ENCODE results near the gene RASSF7. TPM values are rescaled to one million over a fixed set of nuclear protein-coding genes. Genes with fewer than 3 reads are reported as not detected.
A peak's percentile ranks its signal among the peaks of the same experiment; 100 is the strongest.

The RASSF7 gene
- total and polyA plus RNA-seq, 9 donors: 4.7 to 163 (median 9.4) TPM; not detected in 1

GRCh38 chr11:531919-532526 lies 28.7 kb upstream of the RASSF7 start:
- H3K27me3 ChIP-seq: no peaks in the 10 kb centered on the region
- TF ChIP-seq EP300 (IDR thresholded peaks at IDR 0.05) (no peak), POLR2A (IDR thresholded peaks at IDR 0.05) (no peak), CTCF (IDR thresholded peaks at IDR 0.05) (no peak)
- no peak overlapping the region for H3K4me3 ChIP-seq
- 80 to 87% (median 84%) methylated on average over 18 of the region's 18 CpGs for WGBS, 3 donors
- H3K9me3 ChIP-seq: no peaks in the 10 kb centered on the region
- H3K27ac ChIP-seq: no peak overlapping the region
- no peak for DNase-seq
- peaks cover 4% of the 10 kb centered on the region for H3K4me1 ChIP-seq (ENCODE audit: insufficient read depth)
- no peaks in the 10 kb centered on the region for H3K36me3 ChIP-seq
- intact Hi-C loops (cut with DNase I): loop anchor here in 1 of 4 donors (10.0 kb wide), 1 partner anchor 1863 kb away; no protein-coding TSS in a partner anchor

- no peak for DNase-seq
- TF ChIP-seq CTCF (IDR thresholded peaks at IDR 0.05) (no peak), POLR2A (IDR thresholded peaks at IDR 0.05) (no peak), EP300 (IDR thresholded peaks at IDR 0.05) (no peak)
- no peaks in the 10 kb centered on the region for H3K27me3 ChIP-seq
- H3K36me3 ChIP-seq: no peaks in the 10 kb centered on the region
- H3K4me1 ChIP-seq (ENCODE audit: insufficient read depth): peaks cover 8% of the 10 kb centered on the region
- whole genome bisulfite sequencing, 3 donors: 83 to 92% (median 85%) methylated on average over 21 to 23 of the region's 23 CpGs
- no peak overlapping the region for H3K4me3 ChIP-seq
- H3K9me3 ChIP-seq: no peaks in the 10 kb centered on the region
- intact Hi-C loops (cut with DNase I): loop anchor here in 1 of 4 donors (10.0 kb wide), 1 partner anchor 1862 kb away; no protein-coding TSS in a partner anchor
- no peak overlapping the region for H3K27ac ChIP-seq
Observed at GRCh38 chr11:532527-532985, 28.2 kb upstream of the RASSF7 start.

- intact Hi-C loops (cut with DNase I): loop anchor here in 1 of 4 donors (10.0 kb wide), 1 partner anchor 1862 kb away; no protein-coding TSS in a partner anchor
- TF ChIP-seq CTCF (IDR thresholded peaks at IDR 0.05): no peak
- TF ChIP-seq EP300 (IDR thresholded peaks at IDR 0.05): no peak
- TF ChIP-seq POLR2A (IDR thresholded peaks at IDR 0.05): no peak
- DNase-seq: peak in 1 of 5 donors; percentile 43
- Histone ChIP-seq H3K27me3 (no peaks in the 10 kb centered on the region), H3K4me1 (ENCODE audit: insufficient read depth) (peaks cover 11% of the 10 kb centered on the region), H3K4me3 (no peak overlapping the region), H3K9me3 (no peaks in the 10 kb centered on the region), H3K36me3 (no peaks in the 10 kb centered on the region), H3K27ac (no peak overlapping the region)
- 89 to 92% (median 91%) methylated on average over 31 to 33 of the region's 33 CpGs for WGBS, 3 donors
Observed at GRCh38 chr11:532986-533585, 27.7 kb upstream of the RASSF7 start.

GRCh38 chr11:533586-534395 lies 27.0 kb upstream of the RASSF7 start:
- WGBS, 3 donors: 88 to 93% (median 90%) methylated on average over 33 to 37 of the region's 37 CpGs
- H3K27ac ChIP-seq: no peak overlapping the region

More at GRCh38 chr11:533586-534395, 27.0 kb upstream of the RASSF7 start:
- H3K36me3 ChIP-seq: no peaks in the 10 kb centered on the region
- H3K27me3 ChIP-seq: no peaks in the 10 kb centered on the region
- no peak overlapping the region for H3K4me3 ChIP-seq
- peak in 1 of 5 donors; percentile 16 for DNase-seq
- intact Hi-C loops (cut with DNase I): loop anchor here in 1 of 4 donors (10.0 kb wide), 1 partner anchor 1861 kb away; no protein-coding TSS in a partner anchor
- H3K9me3 ChIP-seq: no peaks in the 10 kb centered on the region
- TF ChIP-seq CTCF (IDR thresholded peaks at IDR 0.05) (no peak), EP300 (IDR thresholded peaks at IDR 0.05) (no peak), POLR2A (IDR thresholded peaks at IDR 0.05) (no peak)
- peaks cover 11% of the 10 kb centered on the region for H3K4me1 ChIP-seq (ENCODE audit: insufficient read depth)
